Upper lobe of right lung (tissue), 1 donor: ENCODE measurements around the gene ARHGAP15. TPM values are rescaled to one million over a fixed set of nuclear protein-coding genes. Genes with fewer than 3 reads are reported as not detected.

Source experiments
- ATAC-seq: fragments of 200-7000 bp; cut with Tn5 transposase; one replicate; pipeline ENCODE4 v1.9.1; 2020; ENCODE audit warnings: mild to moderate bottlenecking, moderate library complexity
- DNase-seq: peaks from one replicate; pipeline ENCODE4 v3.0.0-alpha.2; 2020
- H3K27ac ChIP-seq: fragments of 200-600 bp; one replicate; pipeline ENCODE4 v1.8.0; 2022
- H3K27me3 ChIP-seq: fragments of 200-600 bp; one replicate; pipeline ENCODE4 v1.8.0; 2022; ENCODE audit warnings: mild to moderate bottlenecking
- H3K36me3 ChIP-seq: fragments of 200-600 bp; one replicate; pipeline ENCODE4 v1.8.0; 2022
- H3K4me1 ChIP-seq: fragments of 200-600 bp; one replicate; pipeline ENCODE4 v1.8.0; 2022
- H3K4me3 ChIP-seq: fragments of 200-600 bp; one replicate; pipeline ENCODE4 v1.8.0; 2022; ENCODE audit warnings: mild to moderate bottlenecking
- H3K9me3 ChIP-seq: fragments of 200-600 bp; one replicate; pipeline ENCODE4 v1.8.0; 2022
- intact Hi-C: fragments of 100-400 bp; cut with DNase I; formaldehyde crosslinking; loops from one replicate; pipeline ENCODE4 v1.11.0; 2022
- total RNA-seq: library from RNA; stranded (reverse); fragmentation: NEBNext Ultra II Directional; extraction: Animal tissue kit (Norgen Biotek cat#: 25700); gene quantifications from one replicate; pipeline ENCODE4 v1.2.1, GENCODE V29; 2021
- TF ChIP-seq, protein P1 (sequence below): fragments of 200-600 bp; IDR thresholded peaks from one replicate; pipeline ENCODE4 v1.8.0; 2022; ENCODE audit warnings: antibody characterized with exemption
- donor health status: DM: no; HTN: yes; CAD: no; lungs with severe emphysema.

Gene ARHGAP15
- total RNA-seq, 1 donor from 2014 or later: 19.2 TPM

DNA sequence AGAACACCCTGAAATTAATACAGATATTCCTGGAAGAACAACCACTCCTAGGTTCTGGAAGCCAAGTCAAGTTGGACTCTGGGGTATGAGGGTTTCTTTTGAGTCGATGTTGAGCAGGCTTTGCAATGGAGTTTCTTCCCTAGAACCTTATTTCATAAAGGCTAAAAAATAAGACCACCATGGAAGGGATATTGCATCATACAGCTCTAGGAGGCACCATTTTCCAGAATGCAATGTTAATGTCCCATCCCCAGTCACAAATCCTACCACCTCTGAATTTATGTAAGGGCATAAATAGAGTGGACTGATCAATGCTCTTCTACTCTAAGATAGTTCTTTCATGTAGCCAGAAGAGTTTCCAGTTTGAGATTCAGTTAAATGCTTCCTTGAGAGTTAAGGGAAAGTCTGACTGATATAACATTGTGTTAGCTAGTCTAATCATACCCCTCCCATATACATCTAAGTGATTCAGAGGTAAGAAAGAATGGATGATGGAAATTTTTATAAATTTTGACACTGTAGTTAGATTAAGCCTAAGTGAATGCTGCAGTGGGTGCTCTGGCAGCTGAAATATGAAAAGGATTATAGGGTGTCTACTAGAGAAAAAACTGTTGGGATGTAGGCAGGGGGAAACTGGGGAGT lies 22.0 kb downstream of the ARHGAP15 start:
- ATAC-seq (no peak), DNase-seq (no peak)
- Histone ChIP-seq H3K27ac (peak overlapping the region; percentile 43), H3K4me1 (peaks cover 11% of the 10 kb centered on the region), H3K36me3 (no peaks in the 10 kb centered on the region), H3K4me3 (no peak overlapping the region), H3K27me3 (no peaks in the 10 kb centered on the region), H3K9me3 (no peaks in the 10 kb centered on the region)
- intact Hi-C loops: no loop called here
- TF ChIP-seq, protein P1, sequence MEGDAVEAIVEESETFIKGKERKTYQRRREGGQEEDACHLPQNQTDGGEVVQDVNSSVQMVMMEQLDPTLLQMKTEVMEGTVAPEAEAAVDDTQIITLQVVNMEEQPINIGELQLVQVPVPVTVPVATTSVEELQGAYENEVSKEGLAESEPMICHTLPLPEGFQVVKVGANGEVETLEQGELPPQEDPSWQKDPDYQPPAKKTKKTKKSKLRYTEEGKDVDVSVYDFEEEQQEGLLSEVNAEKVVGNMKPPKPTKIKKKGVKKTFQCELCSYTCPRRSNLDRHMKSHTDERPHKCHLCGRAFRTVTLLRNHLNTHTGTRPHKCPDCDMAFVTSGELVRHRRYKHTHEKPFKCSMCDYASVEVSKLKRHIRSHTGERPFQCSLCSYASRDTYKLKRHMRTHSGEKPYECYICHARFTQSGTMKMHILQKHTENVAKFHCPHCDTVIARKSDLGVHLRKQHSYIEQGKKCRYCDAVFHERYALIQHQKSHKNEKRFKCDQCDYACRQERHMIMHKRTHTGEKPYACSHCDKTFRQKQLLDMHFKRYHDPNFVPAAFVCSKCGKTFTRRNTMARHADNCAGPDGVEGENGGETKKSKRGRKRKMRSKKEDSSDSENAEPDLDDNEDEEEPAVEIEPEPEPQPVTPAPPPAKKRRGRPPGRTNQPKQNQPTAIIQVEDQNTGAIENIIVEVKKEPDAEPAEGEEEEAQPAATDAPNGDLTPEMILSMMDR: no peak

DNA sequence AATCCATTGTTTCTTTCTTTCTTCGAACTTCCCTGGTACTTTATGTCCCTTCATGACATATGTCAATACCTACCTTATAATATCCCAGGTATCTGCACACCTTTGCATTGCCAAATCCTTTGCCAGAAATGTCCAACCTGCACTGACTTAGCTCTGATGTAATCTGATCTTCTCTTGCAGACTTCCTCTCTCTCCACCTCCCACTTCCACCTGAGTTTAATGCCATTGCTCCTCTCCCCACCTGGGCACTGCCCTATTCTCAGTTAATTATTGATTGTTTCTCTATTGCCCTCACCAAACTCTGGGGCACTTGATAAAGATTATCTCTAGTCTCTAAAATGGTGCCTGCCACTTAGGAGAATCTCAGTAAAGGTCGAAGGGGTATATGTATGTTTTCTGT lies 23.0 kb downstream of the ARHGAP15 start:
- H3K4me1 ChIP-seq: peaks cover 10% of the 10 kb centered on the region
- TF ChIP-seq, protein P1: no peak
- intact Hi-C loops: no loop called here
- no peak overlapping the region for H3K4me3 ChIP-seq
- H3K9me3 ChIP-seq: no peaks in the 10 kb centered on the region
- H3K36me3 ChIP-seq: no peaks in the 10 kb centered on the region
- no peak overlapping the region for H3K27ac ChIP-seq
- no peaks in the 10 kb centered on the region for H3K27me3 ChIP-seq
- ATAC-seq (no peak), DNase-seq (no peak)

DNA sequence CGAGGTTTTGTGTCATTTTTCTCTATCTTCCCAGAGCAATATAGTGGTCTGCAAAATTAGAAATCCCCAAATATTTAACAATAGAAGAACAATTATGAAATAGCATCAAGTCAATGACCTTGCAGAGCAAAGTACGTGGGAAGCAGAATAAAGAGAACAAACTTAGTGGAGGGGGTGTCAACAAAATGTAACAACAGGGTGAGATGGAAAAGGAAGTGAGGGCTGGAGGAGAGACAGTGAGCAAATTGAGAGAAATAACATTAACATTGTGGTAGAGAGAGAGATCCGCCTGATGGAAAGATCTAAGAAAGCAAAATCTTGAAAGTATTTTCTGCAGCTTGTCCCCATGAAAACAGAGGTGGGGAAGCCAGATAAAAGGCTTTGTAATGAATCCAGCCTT lies 23.4 kb downstream of the ARHGAP15 start:
- TF ChIP-seq, protein P1: no peak
- intact Hi-C loops: no loop called here
- Histone ChIP-seq H3K4me3 (no peak overlapping the region), H3K27me3 (no peaks in the 10 kb centered on the region), H3K4me1 (peaks cover 10% of the 10 kb centered on the region), H3K9me3 (no peaks in the 10 kb centered on the region), H3K36me3 (no peaks in the 10 kb centered on the region), H3K27ac (no peak overlapping the region)
- ATAC-seq (peak; percentile 77), DNase-seq (no peak)

DNA sequence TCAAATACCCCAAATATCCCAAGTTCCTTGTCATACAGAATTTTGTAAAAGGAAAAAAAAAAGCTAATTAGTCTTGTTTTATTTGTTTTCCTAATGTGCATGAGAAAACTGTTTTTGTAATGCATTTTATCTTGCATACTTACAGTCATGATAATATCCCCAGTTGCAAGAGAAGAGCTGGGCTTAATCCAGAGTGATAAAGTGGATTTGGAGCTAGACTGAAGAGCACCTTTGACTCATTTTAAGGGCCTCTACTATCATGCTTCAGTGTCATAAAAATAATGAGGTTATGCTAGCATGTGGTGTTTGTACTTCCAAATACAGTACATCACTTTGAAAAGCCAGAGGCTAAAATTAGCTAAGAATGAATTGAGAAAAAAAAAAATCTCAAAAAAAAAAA lies 26.4 kb downstream of the ARHGAP15 start:
- intact Hi-C loops: no loop called here
- TF ChIP-seq, protein P1: no peak

DNA sequence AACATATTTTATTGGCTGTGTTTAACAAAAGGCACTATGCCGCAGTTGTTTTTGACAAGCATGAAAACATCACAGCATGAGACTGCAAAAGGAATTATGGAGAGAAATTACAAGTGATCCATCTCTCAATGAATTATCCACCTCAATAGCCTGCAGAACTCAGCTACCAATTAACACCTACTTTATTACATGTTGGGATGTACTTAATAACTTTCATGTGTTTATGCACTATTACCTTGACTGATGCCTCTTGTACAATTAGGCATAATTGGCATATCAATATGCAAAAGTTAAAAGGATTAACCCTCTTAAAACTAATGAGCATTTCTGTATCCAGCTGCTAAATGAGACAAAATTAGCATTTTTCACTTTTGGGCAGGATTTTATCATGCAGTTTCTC lies 27.8 kb downstream of the ARHGAP15 start:
- Histone ChIP-seq H3K27ac (no peak overlapping the region), H3K4me1 (peaks cover 10% of the 10 kb centered on the region), H3K36me3 (no peaks in the 10 kb centered on the region), H3K9me3 (no peaks in the 10 kb centered on the region), H3K4me3 (no peak overlapping the region), H3K27me3 (no peaks in the 10 kb centered on the region)
- TF ChIP-seq, protein P1: no peak
- ATAC-seq (no peak), DNase-seq (no peak)
- intact Hi-C loops: no loop called here

More for the DNA sequence above, 26.4 kb downstream of the ARHGAP15 start:
- Histone ChIP-seq H3K9me3 (no peaks in the 10 kb centered on the region), H3K27me3 (no peaks in the 10 kb centered on the region), H3K36me3 (no peaks in the 10 kb centered on the region), H3K4me1 (peaks cover 10% of the 10 kb centered on the region), H3K27ac (no peak overlapping the region), H3K4me3 (no peak overlapping the region)
- no peak for ATAC-seq
- no peak for DNase-seq

DNA sequence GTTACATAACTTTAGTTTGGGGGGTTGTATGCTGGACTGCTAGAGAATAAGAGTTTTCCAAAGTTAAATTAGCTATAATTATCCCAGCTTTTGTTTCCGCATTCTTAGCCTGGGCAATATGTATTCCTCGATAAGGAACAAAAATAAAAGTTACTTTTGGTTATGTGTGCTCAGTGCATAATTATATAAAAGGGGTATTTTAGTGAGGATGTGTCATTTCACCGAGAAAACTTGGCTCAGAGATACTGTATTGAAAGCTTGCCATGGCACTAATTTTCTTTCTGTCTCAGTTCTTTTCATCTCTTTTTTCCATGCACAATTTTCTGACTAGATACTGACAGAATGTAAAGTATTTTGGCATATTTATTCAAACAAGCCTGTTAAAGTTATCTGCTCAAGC lies 28.2 kb downstream of the ARHGAP15 start:
- no peak for ATAC-seq
- Histone ChIP-seq H3K36me3 (no peaks in the 10 kb centered on the region), H3K27ac (no peak overlapping the region), H3K27me3 (no peaks in the 10 kb centered on the region), H3K9me3 (no peaks in the 10 kb centered on the region), H3K4me3 (no peak overlapping the region), H3K4me1 (peaks cover 8% of the 10 kb centered on the region)
- intact Hi-C loops: no loop called here
- DNase-seq: no peak
- TF ChIP-seq, protein P1: no peak
